IMR-90 (cell line): ENCODE measurements around the gene MRPL40. TPM values are rescaled to one million over a fixed set of nuclear protein-coding genes. Genes with fewer than 3 reads are reported as not detected.

Experiments
- ATAC-seq: fragments of 200-7000 bp; cut with Tn5 transposase; 2 replicates; pipeline ENCODE4 v1.9.1; 2020; ENCODE audit warnings: low read depth, mild to moderate bottlenecking, moderate library complexity
- BruUV-seq: library from RNA; stranded (reverse); fragments of 400-500 nt; replicated peaks from 2 replicates; lab custom pipeline; 2021; lab: Mats Ljungman, UMichigan
- CTCF ChIA-PET: fragments of 300-600 bp; formaldehyde crosslinking; extraction: SDS; loops from one replicate; lab custom pipeline; 2021; ENCODE audit warnings: antibody characterized with exemption; lab: Yijun Ruan, JAX
- POLR2A ChIA-PET: fragments of 300-600 bp; sonication (Branson Sonifier 250); formaldehyde crosslinking; loops from one replicate; lab custom pipeline; 2022; ENCODE audit warnings: antibody characterized with exemption; ENCODE audit not compliant: unreplicated experiment; lab: Charles Lee
- DNase-seq: peaks from one replicate; pipeline ENCODE4 v3.0.0; 2013
- H2AFZ ChIP-seq: replicated peaks from 2 replicates; pipeline ENCODE3; 2013; ENCODE audit warnings: low read length, mild to moderate bottlenecking; ENCODE audit not compliant: poor library complexity
- H2AK5ac ChIP-seq: 2 replicates; pipeline ENCODE4 v1.6.1; 2013; ENCODE audit warnings: low read depth, low read length, inconsistent platforms
- H2AK9ac ChIP-seq: replicated peaks from 2 replicates; pipeline ENCODE3; 2013; ENCODE audit warnings: mild to moderate bottlenecking, low read depth, low read length, moderate library complexity; ENCODE audit not compliant: poor library complexity
- H2BK120ac ChIP-seq: 2 replicates; pipeline ENCODE4 v1.6.1; 2013; ENCODE audit warnings: low read depth, low read length, inconsistent platforms
- H2BK15ac ChIP-seq: 3 replicates; pipeline ENCODE4 v1.6.1; 2013; ENCODE audit warnings: low read depth, low read length, inconsistent platforms
- H2BK20ac ChIP-seq: 2 replicates; pipeline ENCODE4 v1.6.1; 2013; ENCODE audit warnings: low read depth, mild to moderate bottlenecking, inconsistent platforms, low read length, moderate library complexity
- H2BK5ac ChIP-seq: 2 replicates; pipeline ENCODE4 v1.6.1; 2013; ENCODE audit warnings: mild to moderate bottlenecking, low read depth, low read length, inconsistent platforms; ENCODE audit not compliant: poor library complexity, severe bottlenecking
- H3K14ac ChIP-seq: replicated peaks from 2 replicates; pipeline ENCODE4 v1.6.1; 2013; ENCODE audit warnings: low read depth, low read length, inconsistent platforms
- H3K18ac ChIP-seq: 2 replicates; pipeline ENCODE4 v1.6.1; 2013; ENCODE audit warnings: low read depth, low read length, control low read depth
- H3K23ac ChIP-seq: 2 replicates; pipeline ENCODE4 v1.6.1; 2013; ENCODE audit warnings: low read depth, low read length, inconsistent platforms
- H3K27ac ChIP-seq: 2 replicates; pipeline ENCODE4 v1.5.1; 2013; ENCODE audit warnings: mild to moderate bottlenecking, control low read depth, low read length; ENCODE audit not compliant: insufficient read depth
- H3K27me3 ChIP-seq: 2 replicates; pipeline ENCODE4 v1.6.1; 2013; ENCODE audit warnings: low read length; ENCODE audit not compliant: control insufficient read depth, insufficient read depth
- H3K36me3 ChIP-seq: 2 replicates; pipeline ENCODE4 v1.6.1; 2013; ENCODE audit warnings: low read length, mixed read lengths; ENCODE audit not compliant: control insufficient read depth, insufficient read depth
- H3K4ac ChIP-seq: 2 replicates; pipeline ENCODE4 v1.6.1; 2013; ENCODE audit warnings: low read depth, low read length, inconsistent platforms
- H3K4me1 ChIP-seq: 2 replicates; pipeline ENCODE4 v1.6.1; 2013; ENCODE audit warnings: low read length, mixed read lengths; ENCODE audit not compliant: control insufficient read depth, insufficient read depth
- H3K4me2 ChIP-seq: 2 replicates; pipeline ENCODE4 v1.6.1; 2013; ENCODE audit warnings: low read depth, mild to moderate bottlenecking, control low read depth, low read length, moderate library complexity
- H3K4me3 ChIP-seq: 2 replicates; pipeline ENCODE4 v1.5.1; 2013; ENCODE audit warnings: low read depth, mild to moderate bottlenecking, control low read depth, low read length, moderate library complexity; ENCODE audit not compliant: insufficient read depth
- H3K56ac ChIP-seq: 2 replicates; pipeline ENCODE4 v1.6.1; 2013; ENCODE audit warnings: low read length, inconsistent platforms; ENCODE audit not compliant: insufficient read depth; ENCODE audit errors: extremely low read depth
- H3K79me1 ChIP-seq, 2 experiments: 2 replicates each; pipeline ENCODE4 v1.6.1; 2013; ENCODE audit warnings: low read length in 2 of 2, inconsistent platforms in 1 of 2, low read depth in 1 of 2
- H3K9ac ChIP-seq: 2 replicates; pipeline ENCODE4 v1.6.1; 2013; ENCODE audit warnings: low read depth, low read length, control low read depth
- H3K9me1 ChIP-seq: 2 replicates; pipeline ENCODE4 v1.6.1; 2013; ENCODE audit warnings: low read length, inconsistent platforms; ENCODE audit not compliant: insufficient read depth
- H3K9me3 ChIP-seq: 2 replicates; pipeline ENCODE4 v1.6.1; 2013; ENCODE audit warnings: low read length; ENCODE audit not compliant: control insufficient read depth, insufficient read depth
- H4K20me1 ChIP-seq: 2 replicates; pipeline ENCODE4 v1.6.1; 2013; ENCODE audit warnings: low read length, inconsistent platforms; ENCODE audit not compliant: insufficient read depth
- H4K5ac ChIP-seq: 2 replicates; pipeline ENCODE4 v1.6.1; 2013; ENCODE audit warnings: mild to moderate bottlenecking, low read depth, low read length, control low read depth
- H4K8ac ChIP-seq, 2 experiments: 2 replicates each; pipeline ENCODE4 v1.6.1; 2013; ENCODE audit warnings: low read depth in 2 of 2, low read length in 2 of 2, control low read depth in 1 of 2, inconsistent platforms in 1 of 2
- H4K91ac ChIP-seq: 2 replicates; pipeline ENCODE4 v1.6.1; 2013; ENCODE audit warnings: low read depth, low read length, inconsistent platforms; ENCODE audit not compliant: insufficient read depth
- FOS ChIP-seq: fragments of 150-350 bp; IDR thresholded peaks from 2 replicates; pipeline ENCODE4 v1.6.1; 2016; ENCODE audit warnings: low read depth, low read length
- WGBS, 2 experiments: methylation state at CpG; one replicate each; pipeline versions ENCODE4 v1.1.5 to v1.1.7; 2013; ENCODE audit warnings: missing lambda C conversion rate in 2 of 2; ENCODE audit not compliant: insufficient read length in 1 of 2; ENCODE audit errors: extremely low coverage in 2 of 2; 5-methylcytosine and 5-hydroxymethylcytosine counted together
- dilution Hi-C: fragments of 300-500 bp; cut with HindIII; formaldehyde crosslinking; loops from one replicate; pipeline ENCODE4 v1.14.3; 2018; ENCODE audit warnings: low sequenced_read_pairs; ENCODE audit not compliant: unreplicated experiment
- in situ Hi-C: fragments of 300-500 bp; cut with MboI; formaldehyde crosslinking; loops from 3 replicates; pipeline ENCODE4 v1.14.3; 2019; ENCODE audit warnings: low sequenced_read_pairs, inconsistent platforms, mixed read lengths
- intact Hi-C: fragments of 100-400 bp; cut with micrococcal nuclease; formaldehyde crosslinking; loops from 2 replicates; pipeline ENCODE4 v1.10.0; 2022
- polyA plus RNA-seq, 3 experiments: library from polyadenylated mRNA; depleted of rRNA; stranded (reverse); fragments of >200 nt; gene quantifications; 2 replicates each; pipeline ENCODE4 v1.2.3, GENCODE V29; 2012; ENCODE audit warnings: low replicate concordance in 1 of 3
- total RNA-seq: library from RNA; depleted of rRNA; stranded (reverse); fragments of >200 nt; gene quantifications from 2 replicates; pipeline ENCODE4 v1.2.3, GENCODE V29; 2012

The MRPL40 gene
- total and polyA plus RNA-seq, 2 of the 4 experiments (the other 2 are of a cell fraction) = 36.7 to 37.5 TPM

DNA sequence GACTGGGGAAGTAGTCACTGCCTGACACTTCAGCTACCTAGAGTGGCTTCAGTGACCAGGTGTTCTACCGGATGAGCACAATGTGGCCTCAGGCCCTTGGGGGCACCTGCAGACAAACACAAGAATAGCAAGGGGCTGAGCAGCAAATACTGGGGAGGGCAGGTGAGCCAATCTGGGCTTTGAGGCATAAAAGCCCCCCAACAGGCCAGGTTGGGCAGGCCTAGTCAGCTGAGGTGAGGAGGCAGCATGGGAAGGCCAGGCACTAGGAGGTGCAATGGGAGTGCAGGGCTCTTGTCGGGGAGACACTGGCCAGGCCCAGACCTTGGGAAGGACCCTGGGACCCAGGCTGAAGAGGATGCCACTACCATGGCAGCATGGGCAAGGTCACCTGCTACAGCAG, 37.7 kb downstream of the MRPL40 start:
- no TSS peak for BruUV-seq
- H2AK5ac ChIP-seq = no peak overlapping the region
- H2BK5ac ChIP-seq = no peak overlapping the region
- H3K9me3 ChIP-seq = no peaks in the 10 kb centered on the region
- ATAC-seq (no peak), DNase-seq (no peak)
- ChIA-PET CTCF (no interaction called here), POLR2A (no interaction called here)
- H3K56ac ChIP-seq = no peak overlapping the region
- H4K20me1 ChIP-seq = peaks cover 38% of the 10 kb centered on the region
- no peak overlapping the region for H3K23ac ChIP-seq
- H3K4me1 ChIP-seq = no peaks in the 10 kb centered on the region
- in situ Hi-C loops = no loop called here
- no peak overlapping the region for H2AK9ac ChIP-seq
- H3K36me3 ChIP-seq = peaks cover 86% of the 10 kb centered on the region
- no peak overlapping the region for H4K91ac ChIP-seq
- no peak overlapping the region for H3K14ac ChIP-seq
- no peak overlapping the region for H4K5ac ChIP-seq
- H2BK20ac ChIP-seq = no peak overlapping the region
- intact Hi-C loops = no loop called here
- no peak overlapping the region for H3K4me2 ChIP-seq
- H3K4me3 ChIP-seq = no peak overlapping the region
- no peak overlapping the region for H3K18ac ChIP-seq
- no peak overlapping the region for H3K27ac ChIP-seq
- H3K27me3 ChIP-seq = no peaks in the 10 kb centered on the region
- H3K4ac ChIP-seq = no peak overlapping the region
- no peak overlapping the region for H3K9ac ChIP-seq
- no peak overlapping the region for H2BK120ac ChIP-seq
- no peak overlapping the region for H2AFZ ChIP-seq
- peaks cover 7% of the 10 kb centered on the region for H3K9me1 ChIP-seq
- peaks cover 19 to 54% of the 10 kb centered on the region in 2 experiments for H3K79me1 ChIP-seq
- dilution Hi-C loops = no loop called here
- TF ChIP-seq FOS = no peak
- WGBS, 2 experiments = 100% methylated on average over 1 of the region's 2 CpGs; no CpG with 5 or more reads in 1 of the 2 experiments
- H2BK15ac ChIP-seq = no peak overlapping the region
- H4K8ac ChIP-seq = no peak overlapping the region
